Astrocyte (in vitro differentiated cells and primary cell): ENCODE data around the gene ZNF619.

ENCODE experiments used
- EZH2 ChIP-seq: IDR thresholded peaks from 2 replicates; pipeline ENCODE4 v1.6.1; 2012; ENCODE audit warnings: mild to moderate bottlenecking, low read length, inconsistent platforms; ENCODE audit not compliant: insufficient read depth
- TF ChIP-seq, protein P1 (sequence below): IDR thresholded peaks from 2 replicates; pipeline ENCODE4 v1.5.1; 2011; ENCODE audit warnings: low read depth, mild to moderate bottlenecking, inconsistent platforms, low read length, moderate library complexity; ENCODE audit not compliant: insufficient read depth

DNA sequence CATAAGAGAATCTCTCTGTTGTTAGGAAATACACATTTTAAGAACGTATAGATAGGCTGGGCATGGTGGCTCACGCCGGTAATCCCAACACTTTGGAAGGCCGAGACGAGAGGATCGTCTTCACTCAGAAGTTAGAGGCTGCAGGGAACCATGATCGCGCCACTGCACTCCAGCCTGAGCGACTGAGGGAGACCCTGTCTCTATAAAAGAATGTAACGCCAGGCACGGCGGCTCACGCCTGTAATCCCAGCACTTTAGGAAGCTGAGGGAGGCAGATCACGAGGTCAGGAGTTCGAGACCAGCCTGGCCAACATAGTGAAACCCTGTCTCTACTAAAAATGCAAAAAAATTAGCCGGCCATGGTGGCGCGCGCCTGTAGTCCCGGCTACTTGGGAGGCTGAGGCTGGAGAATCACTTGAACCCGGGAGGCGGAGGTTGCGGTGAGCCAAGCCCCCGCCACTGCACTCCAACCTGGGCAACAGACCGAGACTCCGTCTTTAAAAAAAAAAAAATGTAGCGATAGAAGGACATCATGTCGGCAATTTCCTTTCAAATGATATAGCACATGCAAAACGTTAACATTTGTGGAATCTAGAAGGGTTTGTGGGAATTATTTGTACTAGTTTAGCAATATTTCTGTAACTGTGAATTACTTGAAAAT is 20.5 kb upstream of the ZNF619 start:
- TF ChIP-seq, protein P1, sequence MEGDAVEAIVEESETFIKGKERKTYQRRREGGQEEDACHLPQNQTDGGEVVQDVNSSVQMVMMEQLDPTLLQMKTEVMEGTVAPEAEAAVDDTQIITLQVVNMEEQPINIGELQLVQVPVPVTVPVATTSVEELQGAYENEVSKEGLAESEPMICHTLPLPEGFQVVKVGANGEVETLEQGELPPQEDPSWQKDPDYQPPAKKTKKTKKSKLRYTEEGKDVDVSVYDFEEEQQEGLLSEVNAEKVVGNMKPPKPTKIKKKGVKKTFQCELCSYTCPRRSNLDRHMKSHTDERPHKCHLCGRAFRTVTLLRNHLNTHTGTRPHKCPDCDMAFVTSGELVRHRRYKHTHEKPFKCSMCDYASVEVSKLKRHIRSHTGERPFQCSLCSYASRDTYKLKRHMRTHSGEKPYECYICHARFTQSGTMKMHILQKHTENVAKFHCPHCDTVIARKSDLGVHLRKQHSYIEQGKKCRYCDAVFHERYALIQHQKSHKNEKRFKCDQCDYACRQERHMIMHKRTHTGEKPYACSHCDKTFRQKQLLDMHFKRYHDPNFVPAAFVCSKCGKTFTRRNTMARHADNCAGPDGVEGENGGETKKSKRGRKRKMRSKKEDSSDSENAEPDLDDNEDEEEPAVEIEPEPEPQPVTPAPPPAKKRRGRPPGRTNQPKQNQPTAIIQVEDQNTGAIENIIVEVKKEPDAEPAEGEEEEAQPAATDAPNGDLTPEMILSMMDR: no peak
- TF ChIP-seq EZH2: no peak
